ENCODE results near the gene SNRNP48. TPM values are rescaled to one million over a fixed set of nuclear protein-coding genes. Genes with fewer than 3 reads are reported as not detected.
A peak's percentile ranks its signal among the peaks of the same experiment; 100 is the strongest.

The SNRNP48 gene
- polyA plus RNA-seq, 6 donors from 2014 or later, result 5.3 to 15.1 (median 11.0) TPM

DNA sequence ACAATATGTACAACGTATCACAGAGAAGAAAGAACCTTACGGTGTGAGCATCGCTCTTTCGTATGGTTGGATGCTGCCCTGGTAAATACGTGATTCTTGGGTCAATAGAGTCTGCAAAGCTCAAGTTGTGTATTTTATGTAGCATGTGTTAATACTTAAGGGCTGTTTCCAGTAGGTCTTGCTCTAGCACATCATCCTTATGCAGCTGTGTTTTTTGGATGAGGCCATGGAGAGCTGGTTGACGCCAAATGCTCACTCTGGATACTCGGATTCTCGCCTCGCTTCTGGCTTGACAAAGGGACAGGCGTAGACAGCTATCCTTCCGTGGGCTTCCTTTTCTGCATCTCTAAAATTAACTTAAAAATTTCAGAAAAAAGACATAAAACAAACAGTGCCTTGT is 38.9 kb downstream of the SNRNP48 start:
- ATAC-seq (ENCODE audit: low read depth in 2 of 2) (no peak), DNase-seq (no peak)
- no peak overlapping the region for H3K4me3 Mint-ChIP-seq
- H3K27ac Mint-ChIP-seq, result no peak overlapping the region
- no peaks in the 10 kb centered on the region for H3K36me3 Mint-ChIP-seq
- no peaks in the 10 kb centered on the region for H3K4me1 Mint-ChIP-seq
- no peaks in the 10 kb centered on the region for H3K9me3 Mint-ChIP-seq
- peaks cover 12 to 27% (median 23%) of the 10 kb centered on the region in 3 donors for H3K27me3 Mint-ChIP-seq

DNA sequence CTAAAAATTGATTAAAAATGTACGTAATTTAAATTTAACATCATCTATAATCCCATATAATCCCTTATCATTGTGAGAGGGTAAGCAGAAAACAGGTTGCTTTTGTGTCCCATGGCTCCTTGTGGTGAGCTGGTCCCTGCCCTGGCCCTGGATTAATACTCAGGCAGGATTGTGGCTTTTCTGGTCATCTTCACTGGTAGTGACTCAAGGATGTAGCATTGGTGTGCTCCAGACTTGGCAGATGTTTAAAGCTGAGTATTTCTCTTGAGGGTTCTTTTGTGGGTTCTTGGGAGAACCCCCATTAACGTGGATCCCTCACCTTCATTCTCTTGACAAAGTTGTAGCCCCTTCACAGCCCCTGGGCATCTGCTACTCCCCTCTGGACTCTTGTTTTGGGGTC is 39.3 kb downstream of the SNRNP48 start:
- DNase-seq (no peak), ATAC-seq (ENCODE audit: low read depth in 2 of 2) (no peak)
- H3K4me1 Mint-ChIP-seq, result no peaks in the 10 kb centered on the region
- H3K4me3 Mint-ChIP-seq, result no peak overlapping the region
- no peaks in the 10 kb centered on the region for H3K36me3 Mint-ChIP-seq
- no peaks in the 10 kb centered on the region for H3K9me3 Mint-ChIP-seq
- no peak overlapping the region for H3K27ac Mint-ChIP-seq
- peaks cover 12 to 27% (median 23%) of the 10 kb centered on the region in 3 donors for H3K27me3 Mint-ChIP-seq

DNA sequence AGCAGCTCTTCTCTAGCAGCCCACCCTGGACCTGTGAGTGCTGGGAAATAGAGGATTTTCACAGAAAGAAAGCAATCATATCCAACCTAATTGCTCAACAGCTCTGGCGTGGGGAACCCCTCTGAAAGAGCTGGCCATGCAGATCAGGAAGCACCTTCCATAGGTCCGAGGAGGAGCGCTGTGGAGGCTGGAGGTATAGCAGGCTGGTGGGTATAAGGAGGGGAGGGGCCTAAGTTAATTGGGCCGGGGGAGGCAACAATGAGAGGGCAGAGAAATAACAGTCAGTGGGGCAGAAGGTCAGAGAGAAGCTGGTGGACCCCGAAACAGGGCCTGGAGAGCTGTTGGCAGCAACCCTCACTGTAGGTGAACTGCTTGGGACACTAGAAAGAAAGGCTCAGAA is 40.8 kb downstream of the SNRNP48 start:
- no peaks in the 10 kb centered on the region for H3K4me1 Mint-ChIP-seq
- H3K36me3 Mint-ChIP-seq, result no peaks in the 10 kb centered on the region
- H3K27ac Mint-ChIP-seq, result no peak overlapping the region
- no peak for DNase-seq
- no peak overlapping the region for H3K4me3 Mint-ChIP-seq
- peaks cover 17 to 27% (median 23%) of the 10 kb centered on the region in 3 donors for H3K27me3 Mint-ChIP-seq
- ATAC-seq (ENCODE audit: low read depth in 2 of 2), result no peak
- H3K9me3 Mint-ChIP-seq, result no peaks in the 10 kb centered on the region

DNA sequence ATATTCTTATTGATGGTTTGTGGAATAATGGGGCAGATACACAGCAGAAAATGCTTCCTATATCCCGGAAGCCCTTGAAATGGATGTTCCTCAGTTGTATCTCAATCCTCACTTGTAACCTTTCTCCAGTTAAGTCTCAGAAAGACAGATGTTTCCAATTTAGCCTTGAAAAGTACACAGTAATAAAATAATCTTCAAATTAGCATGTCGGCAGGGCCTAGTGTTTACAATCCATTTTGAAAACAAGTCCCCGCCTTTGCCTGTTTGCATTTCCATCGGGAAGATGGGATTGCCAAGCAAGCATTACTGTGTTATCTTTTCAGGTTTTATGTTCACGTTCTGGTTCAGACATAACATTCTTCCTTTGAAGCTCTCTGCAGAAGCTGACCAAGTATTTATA is 41.5 kb downstream of the SNRNP48 start:
- Mint-ChIP-seq H3K4me1 (no peaks in the 10 kb centered on the region), H3K27ac (no peak overlapping the region), H3K9me3 (no peaks in the 10 kb centered on the region), H3K36me3 (no peaks in the 10 kb centered on the region), H3K27me3 (peaks cover 17 to 27% (median 23%) of the 10 kb centered on the region in 3 donors), H3K4me3 (no peak overlapping the region)
- DNase-seq (no peak), ATAC-seq (ENCODE audit: low read depth in 2 of 2) (no peak)

DNA sequence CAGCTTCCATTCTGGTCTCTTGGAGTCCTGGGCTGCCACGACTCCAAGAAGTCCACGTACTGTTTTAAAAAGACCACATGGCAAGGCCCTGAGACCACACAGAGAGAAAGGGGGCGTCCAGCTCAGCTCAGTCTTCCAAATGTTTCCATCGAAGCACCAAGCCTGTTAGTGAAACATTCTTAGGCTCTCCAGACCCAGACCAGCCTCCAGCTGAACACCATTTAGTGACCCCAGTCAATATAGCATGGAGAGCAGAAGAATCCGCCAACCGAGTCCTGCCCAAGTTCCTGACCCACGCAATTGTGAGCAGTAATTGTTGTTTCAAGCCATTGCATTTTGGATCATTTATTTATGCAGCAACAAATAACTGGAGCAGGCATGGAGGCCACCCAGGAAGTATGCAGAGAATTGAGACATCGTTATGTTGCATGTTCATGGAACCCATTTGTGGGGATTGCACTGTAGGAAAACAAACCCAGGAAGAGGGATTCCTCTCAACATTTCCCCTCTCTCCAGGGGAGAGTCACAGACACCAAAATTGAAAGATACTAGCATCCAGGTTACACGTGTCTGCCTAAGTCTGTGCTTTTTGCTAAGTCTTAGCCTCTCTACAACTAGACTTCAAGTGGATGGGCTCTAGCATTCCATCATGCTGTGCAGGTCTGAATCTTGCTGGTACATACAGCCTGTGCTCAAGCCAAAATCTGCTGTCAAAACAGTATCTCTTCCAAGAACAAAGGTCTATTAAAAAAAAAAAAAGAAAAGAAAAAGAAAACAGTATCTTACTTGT is 42.7 kb downstream of the SNRNP48 start:
- Mint-ChIP-seq H3K27me3 (peaks cover 13 to 21% (median 15%) of the 10 kb centered on the region in 3 donors), H3K4me3 (no peak overlapping the region), H3K9me3 (no peaks in the 10 kb centered on the region), H3K4me1 (no peaks in the 10 kb centered on the region), H3K27ac (peak overlapping the region in 1 of 6 donors; percentile 48), H3K36me3 (no peaks in the 10 kb centered on the region)
- no peak for DNase-seq
- no peak for ATAC-seq (ENCODE audit: low read depth in 2 of 2)

DNA sequence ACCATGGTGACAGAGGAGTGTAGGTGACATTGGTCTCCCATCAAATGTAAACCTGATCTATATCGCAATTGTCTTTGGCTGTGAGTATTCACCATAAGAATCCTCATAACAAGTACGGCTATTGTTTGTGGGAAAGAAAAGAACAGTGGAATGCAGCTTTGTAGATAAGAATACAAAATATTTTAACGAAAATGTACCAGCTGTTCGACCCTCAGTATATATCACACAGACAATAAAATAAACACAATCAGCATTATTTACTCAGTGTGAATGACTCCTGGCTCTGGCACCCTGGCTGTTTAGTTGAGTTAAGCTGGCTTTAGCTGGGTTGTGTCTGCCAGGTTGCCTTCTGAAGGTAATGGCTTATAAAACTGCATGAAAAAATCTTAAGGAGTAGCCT is 43.4 kb downstream of the SNRNP48 start:
- no peak overlapping the region for H3K4me3 Mint-ChIP-seq
- H3K36me3 Mint-ChIP-seq, result no peaks in the 10 kb centered on the region
- no peaks in the 10 kb centered on the region for H3K9me3 Mint-ChIP-seq
- no peak overlapping the region for H3K27ac Mint-ChIP-seq
- DNase-seq (no peak), ATAC-seq (ENCODE audit: low read depth in 2 of 2) (no peak)
- H3K4me1 Mint-ChIP-seq, result no peaks in the 10 kb centered on the region
- H3K27me3 Mint-ChIP-seq, result peaks cover 8 to 15% (median 14%) of the 10 kb centered on the region in 3 donors

DNA sequence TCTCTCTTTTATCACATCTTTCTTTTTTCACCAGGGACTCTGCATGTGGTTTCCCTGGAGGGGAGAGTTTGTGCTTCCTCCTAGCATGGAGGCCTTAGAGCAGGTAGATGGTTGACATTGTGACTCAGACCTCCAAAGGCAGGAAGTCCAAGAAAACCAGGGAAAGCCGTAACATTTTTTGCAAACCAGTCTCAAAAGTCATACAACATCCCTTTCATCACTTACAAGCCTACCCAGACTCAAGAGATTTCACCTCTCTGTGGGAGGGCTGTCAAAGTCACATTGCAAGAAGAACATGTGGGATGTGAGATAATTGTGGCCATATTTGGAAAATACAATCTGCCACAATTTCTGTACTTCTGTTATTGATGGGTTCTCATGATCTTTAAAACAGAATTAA is 46.2 kb downstream of the SNRNP48 start:
- no peak for ATAC-seq (ENCODE audit: low read depth in 2 of 2)
- Mint-ChIP-seq H3K4me3 (no peak overlapping the region), H3K36me3 (no peaks in the 10 kb centered on the region), H3K9me3 (no peaks in the 10 kb centered on the region), H3K27ac (peak overlapping the region in 2 of 6 donors; percentile 40 to 62), H3K27me3 (peaks cover 0 to 10% (median 5%) of the 10 kb centered on the region in 3 donors), H3K4me1 (no peaks in the 10 kb centered on the region)
- DNase-seq, result no peak

DNA sequence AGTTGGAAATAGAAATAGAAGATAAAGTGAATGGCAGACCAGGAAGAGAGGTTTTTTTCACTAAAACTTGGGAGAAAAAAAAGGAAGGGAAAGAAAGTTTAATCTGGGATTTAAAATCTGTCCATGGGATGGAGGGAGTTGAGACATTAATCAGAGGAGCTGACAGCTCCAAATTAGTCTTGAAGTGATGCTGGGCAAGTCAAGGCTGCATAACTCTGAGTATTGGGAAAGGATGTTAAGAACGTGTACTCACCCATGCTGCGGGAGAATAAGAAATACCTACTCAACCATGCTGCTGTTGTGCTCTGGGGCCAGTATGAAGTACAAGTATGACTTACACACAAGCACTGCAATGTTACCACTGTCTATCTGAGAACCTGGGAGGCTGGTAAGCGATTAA is 47.5 kb downstream of the SNRNP48 start:
- Mint-ChIP-seq H3K27ac (no peak overlapping the region), H3K36me3 (no peaks in the 10 kb centered on the region), H3K4me3 (no peak overlapping the region), H3K27me3 (peaks cover 5 to 8% (median 5%) of the 10 kb centered on the region in 3 donors), H3K4me1 (no peaks in the 10 kb centered on the region), H3K9me3 (no peaks in the 10 kb centered on the region)
- DNase-seq (no peak), ATAC-seq (ENCODE audit: low read depth in 2 of 2) (no peak)

DNA sequence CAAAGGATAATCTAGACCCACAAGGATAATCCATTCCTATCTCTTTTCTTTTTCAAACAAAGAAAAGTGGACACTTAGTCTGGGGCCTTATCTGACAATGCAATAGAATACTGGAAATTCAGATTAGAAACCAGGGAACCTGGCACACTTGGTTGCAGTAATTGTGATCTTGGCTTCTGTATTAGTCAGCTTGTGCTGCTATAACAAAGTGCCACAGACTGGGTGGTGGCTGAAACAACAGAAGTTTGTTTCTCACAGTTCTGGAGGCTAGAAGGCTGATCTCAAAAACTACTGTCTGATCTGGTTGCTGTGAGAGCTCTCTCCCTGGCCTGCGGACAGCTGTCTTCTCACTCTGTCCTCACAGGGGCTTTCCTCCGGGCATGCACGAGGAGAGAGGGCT is 49.4 kb downstream of the SNRNP48 start:
- Mint-ChIP-seq H3K9me3 (no peaks in the 10 kb centered on the region), H3K4me1 (no peaks in the 10 kb centered on the region), H3K4me3 (no peak overlapping the region), H3K36me3 (no peaks in the 10 kb centered on the region), H3K27ac (no peak overlapping the region), H3K27me3 (peaks cover 2 to 12% (median 5%) of the 10 kb centered on the region in 3 donors)
- DNase-seq (no peak), ATAC-seq (ENCODE audit: low read depth in 2 of 2) (no peak)

DNA sequence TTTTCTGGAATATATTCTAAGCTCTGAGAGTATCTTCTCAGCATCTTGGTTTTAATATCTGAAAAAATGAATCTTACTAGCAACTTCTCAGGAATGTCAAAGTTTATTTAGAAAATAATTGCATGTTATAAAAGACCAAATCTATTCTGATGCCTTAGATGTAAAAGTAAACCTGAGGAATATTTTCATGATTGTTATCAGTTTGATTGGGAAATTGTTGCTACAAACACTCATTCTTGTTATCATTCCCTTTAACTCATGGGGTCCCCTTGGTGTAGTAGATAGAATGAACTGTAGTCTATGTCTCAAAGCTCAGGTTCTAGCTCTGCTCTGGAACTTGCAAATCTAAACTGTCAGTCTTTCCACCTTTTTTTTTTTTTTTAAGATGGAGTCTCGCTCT is 50.0 kb downstream of the SNRNP48 start:
- peak overlapping the region in 1 of 6 donors; percentile 33 for H3K27ac Mint-ChIP-seq
- DNase-seq (no peak), ATAC-seq (ENCODE audit: low read depth in 2 of 2) (no peak)
- H3K9me3 Mint-ChIP-seq, result no peaks in the 10 kb centered on the region
- no peak overlapping the region for H3K4me3 Mint-ChIP-seq
- no peaks in the 10 kb centered on the region for H3K4me1 Mint-ChIP-seq
- H3K27me3 Mint-ChIP-seq, result peaks cover 3 to 12% (median 8%) of the 10 kb centered on the region in 3 donors
- no peaks in the 10 kb centered on the region for H3K36me3 Mint-ChIP-seq

DNA sequence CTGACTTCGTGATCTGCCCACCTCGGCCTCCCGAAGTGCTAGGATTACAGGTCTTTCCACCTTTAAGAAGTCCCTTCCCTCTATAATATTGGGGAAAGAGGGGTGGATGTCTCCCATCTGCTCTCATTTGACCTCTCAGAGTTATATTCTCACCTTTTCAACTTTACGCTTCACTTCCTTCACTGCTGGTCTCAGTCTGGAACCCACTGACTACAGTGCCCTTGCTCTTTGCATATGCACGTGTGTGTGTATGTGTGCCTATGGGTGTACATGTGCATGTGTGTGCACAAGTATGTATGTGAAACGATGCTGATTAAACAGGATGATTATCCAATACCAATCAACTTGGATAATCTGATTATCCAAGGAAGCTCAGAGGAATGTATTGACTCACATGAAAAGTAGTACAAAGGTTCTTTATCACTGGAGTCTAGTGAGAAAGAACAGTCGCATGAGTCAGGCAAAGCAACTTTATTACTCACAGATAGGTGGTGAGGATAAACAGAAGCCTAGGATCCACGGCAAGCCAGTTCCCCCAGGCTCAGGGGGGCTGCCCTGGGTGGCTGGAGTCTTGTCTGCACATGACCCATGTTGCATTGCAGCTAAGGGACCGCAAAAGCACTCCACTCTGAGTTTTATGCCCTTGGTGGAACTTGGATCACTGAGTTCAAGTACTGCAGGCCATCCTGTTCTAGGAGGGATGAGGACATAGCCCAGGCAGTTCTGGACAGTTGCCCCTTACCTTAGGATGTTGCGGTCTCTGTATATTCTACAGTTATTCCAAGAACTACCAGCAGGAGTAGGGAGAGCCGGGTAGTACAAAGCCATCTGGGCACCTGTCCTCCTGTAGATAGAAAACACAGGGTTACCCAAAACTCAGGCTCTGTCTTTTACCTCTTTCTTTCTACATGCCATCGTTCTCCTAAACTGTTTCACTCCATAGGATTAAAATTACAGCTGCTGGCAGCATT is 50.9 kb downstream of the SNRNP48 start:
- no peaks in the 10 kb centered on the region for H3K36me3 Mint-ChIP-seq
- H3K27ac Mint-ChIP-seq, result no peak overlapping the region
- H3K27me3 Mint-ChIP-seq, result peaks cover 0 to 12% (median 8%) of the 10 kb centered on the region in 3 donors
- no peak for ATAC-seq (ENCODE audit: low read depth in 2 of 2)
- no peak overlapping the region for H3K4me3 Mint-ChIP-seq
- H3K4me1 Mint-ChIP-seq, result no peaks in the 10 kb centered on the region
- DNase-seq, result no peak
- H3K9me3 Mint-ChIP-seq, result no peaks in the 10 kb centered on the region

DNA sequence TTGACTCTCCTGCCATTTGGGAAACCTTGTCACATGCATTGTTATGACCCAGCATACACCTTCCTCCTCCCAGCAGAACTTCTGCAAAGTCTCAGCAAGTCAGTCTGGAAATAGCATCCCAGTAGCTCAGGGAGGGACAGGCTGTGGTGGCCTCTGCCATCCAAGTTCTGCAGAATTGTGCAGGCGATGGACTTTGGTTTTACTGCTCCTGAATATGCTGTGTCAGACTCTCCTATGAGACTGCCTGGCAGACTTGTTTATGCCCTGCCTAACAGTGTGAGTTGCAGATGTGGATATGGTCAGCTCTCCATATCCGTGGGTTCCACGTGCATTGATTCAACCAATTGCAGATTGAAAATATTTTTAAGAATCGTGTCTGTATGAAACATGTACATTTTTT is 52.8 kb downstream of the SNRNP48 start:
- H3K4me1 Mint-ChIP-seq, result peaks cover 0 to 10% (median 3%) of the 10 kb centered on the region in 3 donors
- H3K4me3 Mint-ChIP-seq, result no peak overlapping the region
- no peaks in the 10 kb centered on the region for H3K36me3 Mint-ChIP-seq
- H3K9me3 Mint-ChIP-seq, result no peaks in the 10 kb centered on the region
- no peak overlapping the region for H3K27ac Mint-ChIP-seq
- ATAC-seq (ENCODE audit: low read depth in 2 of 2), result no peak
- peaks cover 0 to 12% (median 8%) of the 10 kb centered on the region in 3 donors for H3K27me3 Mint-ChIP-seq
- DNase-seq, result no peak

DNA sequence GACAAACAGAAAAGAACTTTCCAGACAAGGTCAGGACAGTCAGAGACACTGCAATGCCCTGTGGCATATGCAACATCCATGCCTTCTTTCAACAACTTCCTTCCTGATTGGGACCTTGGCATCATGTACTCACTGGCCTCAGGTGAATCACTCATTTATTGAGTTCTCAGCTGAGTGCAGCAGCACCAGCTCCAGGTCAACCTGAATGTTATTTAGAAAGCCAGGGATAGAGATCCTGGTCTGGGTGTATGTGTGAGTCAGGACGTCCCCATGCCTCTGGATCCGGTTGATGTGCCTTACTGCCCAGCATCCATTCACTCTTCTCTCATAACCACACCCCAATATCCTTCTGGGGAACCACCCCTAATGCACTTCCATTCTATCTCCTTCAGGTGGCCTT is 54.4 kb downstream of the SNRNP48 start:
- H3K27me3 Mint-ChIP-seq, result peaks cover 0 to 12% (median 8%) of the 10 kb centered on the region in 3 donors
- no peaks in the 10 kb centered on the region for H3K36me3 Mint-ChIP-seq
- peak overlapping the region in 2 of 6 donors; percentile 34 to 56 for H3K27ac Mint-ChIP-seq
- H3K4me1 Mint-ChIP-seq, result peaks cover 3 to 24% (median 10%) of the 10 kb centered on the region in 3 donors
- H3K9me3 Mint-ChIP-seq, result no peaks in the 10 kb centered on the region
- no peak for ATAC-seq (ENCODE audit: low read depth in 2 of 2)
- no peak overlapping the region for H3K4me3 Mint-ChIP-seq
- DNase-seq, result no peak

Data from naive B cell (primary cell).